ENCODE data around the gene GATB. TPM values are rescaled to one million over a fixed set of nuclear protein-coding genes. Genes with fewer than 3 reads are reported as not detected.

The GATB gene
- total and polyA plus RNA-seq, 2 of the 4 experiments (the other 2 are of a cell fraction): 18.7 to 20.3 TPM

DNA sequence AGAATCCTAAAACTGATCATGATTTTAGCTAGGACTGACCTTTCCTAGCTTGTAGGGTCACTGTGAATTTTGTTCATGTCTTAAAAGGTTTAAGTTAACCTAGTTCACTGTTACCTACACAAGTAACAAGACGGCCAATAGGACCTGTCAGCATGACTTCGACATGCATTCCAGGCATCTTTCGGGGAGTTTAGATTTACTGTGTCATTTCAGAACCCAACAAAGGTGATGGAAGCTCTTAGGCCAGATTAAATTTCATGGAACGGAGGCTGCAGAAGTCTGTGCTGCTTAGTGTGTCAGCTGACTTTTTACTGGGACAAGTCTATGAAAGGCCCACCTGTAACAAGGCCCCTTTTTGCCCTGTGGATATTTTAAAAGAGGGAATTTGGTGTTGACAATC lies 93.1 kb downstream of the GATB start:
- TF ChIP-seq NFE2L2 (IDR thresholded peaks at IDR 0.05; ENCODE audit: low read depth, low read length): no peak
- TF ChIP-seq CEBPB (IDR thresholded peaks at IDR 0.05; ENCODE audit: low read depth, low read length): no peak
- TF ChIP-seq BHLHE40 (IDR thresholded peaks at IDR 0.05; ENCODE audit: low read depth, low read length): no peak
- TF ChIP-seq, protein P1, sequence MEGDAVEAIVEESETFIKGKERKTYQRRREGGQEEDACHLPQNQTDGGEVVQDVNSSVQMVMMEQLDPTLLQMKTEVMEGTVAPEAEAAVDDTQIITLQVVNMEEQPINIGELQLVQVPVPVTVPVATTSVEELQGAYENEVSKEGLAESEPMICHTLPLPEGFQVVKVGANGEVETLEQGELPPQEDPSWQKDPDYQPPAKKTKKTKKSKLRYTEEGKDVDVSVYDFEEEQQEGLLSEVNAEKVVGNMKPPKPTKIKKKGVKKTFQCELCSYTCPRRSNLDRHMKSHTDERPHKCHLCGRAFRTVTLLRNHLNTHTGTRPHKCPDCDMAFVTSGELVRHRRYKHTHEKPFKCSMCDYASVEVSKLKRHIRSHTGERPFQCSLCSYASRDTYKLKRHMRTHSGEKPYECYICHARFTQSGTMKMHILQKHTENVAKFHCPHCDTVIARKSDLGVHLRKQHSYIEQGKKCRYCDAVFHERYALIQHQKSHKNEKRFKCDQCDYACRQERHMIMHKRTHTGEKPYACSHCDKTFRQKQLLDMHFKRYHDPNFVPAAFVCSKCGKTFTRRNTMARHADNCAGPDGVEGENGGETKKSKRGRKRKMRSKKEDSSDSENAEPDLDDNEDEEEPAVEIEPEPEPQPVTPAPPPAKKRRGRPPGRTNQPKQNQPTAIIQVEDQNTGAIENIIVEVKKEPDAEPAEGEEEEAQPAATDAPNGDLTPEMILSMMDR (conservative IDR thresholded peaks at IDR 0.05; ENCODE audit: low read depth, low read length): no peak
- no peak for TF ChIP-seq RAD21 (IDR thresholded peaks at IDR 0.05; ENCODE audit: low read length)
- TF ChIP-seq MXI1 (IDR thresholded peaks at IDR 0.05; ENCODE audit: borderline replicate concordance, low read depth, low read length): no peak
- TF ChIP-seq MAZ (IDR thresholded peaks at IDR 0.05; ENCODE audit: borderline replicate concordance, low read depth, low read length): no peak
- no peak for TF ChIP-seq RCOR1 (IDR thresholded peaks at IDR 0.05; ENCODE audit: insufficient replicate concordance, low read length)
- no peak for TF ChIP-seq MAFK (IDR thresholded peaks at IDR 0.05; ENCODE audit: low read depth, low read length)
- TF ChIP-seq SMC3 (IDR thresholded peaks at IDR 0.05; ENCODE audit: low read depth, low read length): no peak
- TF ChIP-seq FOS (IDR thresholded peaks at IDR 0.05; ENCODE audit: low read depth, low read length): no peak
- no peak for TF ChIP-seq RFX5 (IDR thresholded peaks at IDR 0.05; ENCODE audit: low read depth, low read length)
- TF ChIP-seq, protein P2, sequence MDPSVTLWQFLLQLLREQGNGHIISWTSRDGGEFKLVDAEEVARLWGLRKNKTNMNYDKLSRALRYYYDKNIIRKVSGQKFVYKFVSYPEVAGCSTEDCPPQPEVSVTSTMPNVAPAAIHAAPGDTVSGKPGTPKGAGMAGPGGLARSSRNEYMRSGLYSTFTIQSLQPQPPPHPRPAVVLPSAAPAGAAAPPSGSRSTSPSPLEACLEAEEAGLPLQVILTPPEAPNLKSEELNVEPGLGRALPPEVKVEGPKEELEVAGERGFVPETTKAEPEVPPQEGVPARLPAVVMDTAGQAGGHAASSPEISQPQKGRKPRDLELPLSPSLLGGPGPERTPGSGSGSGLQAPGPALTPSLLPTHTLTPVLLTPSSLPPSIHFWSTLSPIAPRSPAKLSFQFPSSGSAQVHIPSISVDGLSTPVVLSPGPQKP (IDR thresholded peaks at IDR 0.05; ENCODE audit: borderline replicate concordance, low read depth, low read length): no peak
- in situ Hi-C loops (cut with MboI; ENCODE audit: low sequenced_read_pairs): no loop called here
- no peak overlapping the region for H2AK5ac ChIP-seq (ENCODE audit: low read depth, low read length)

More for the DNA sequence above, 93.1 kb downstream of the GATB start:
- H4K5ac ChIP-seq (ENCODE audit: low read depth, low read length): no peak overlapping the region
- WGBS, 2 experiments (ENCODE audit: extremely low coverage in 2 of 2, insufficient read length in 1 of 2): 93% methylated on average over 3 of the region's 4 CpGs; no CpG with 5 or more reads in 1 of the 2 experiments
- H2BK15ac ChIP-seq (ENCODE audit: low read depth, low read length): no peak overlapping the region
- H3K14ac ChIP-seq (replicated peaks; ENCODE audit: low read depth, low read length): no peak overlapping the region
- POLR2A ChIA-PET (ENCODE audit: unreplicated experiment): no interaction called here
- H2AK9ac ChIP-seq (replicated peaks; ENCODE audit: low read depth, low read length, poor library complexity): no peak overlapping the region
- CTCF ChIA-PET: interaction anchor here (0.6 kb wide), 1 partner anchor 1800 kb away, joined by 3 read pairs; no protein-coding TSS in a partner anchor
- no peaks in the 10 kb centered on the region for H3K9me3 ChIP-seq (ENCODE audit: control insufficient read depth, insufficient read depth, low read length)
- no peak overlapping the region for H2BK20ac ChIP-seq (ENCODE audit: low read depth, low read length)
- no peak overlapping the region for H3K56ac ChIP-seq (ENCODE audit: extremely low read depth, insufficient read depth, low read length)
- no peak overlapping the region for H3K27ac ChIP-seq (ENCODE audit: insufficient read depth, low read length)
- dilution Hi-C loops (cut with HindIII; ENCODE audit: low sequenced_read_pairs, unreplicated experiment) (no loop called here), intact Hi-C loops (cut with micrococcal nuclease) (no loop called here)
- H3K36me3 ChIP-seq (ENCODE audit: control insufficient read depth, insufficient read depth, low read length): no peaks in the 10 kb centered on the region
- H3K9me1 ChIP-seq (ENCODE audit: insufficient read depth, low read length): no peaks in the 10 kb centered on the region; the same call in 1 of the 2 replicates
- H3K18ac ChIP-seq (ENCODE audit: low read depth, low read length): no peak overlapping the region
- H4K20me1 ChIP-seq (ENCODE audit: insufficient read depth, low read length): no peaks in the 10 kb centered on the region
- no peak overlapping the region for H4K8ac ChIP-seq (ENCODE audit: low read depth in 2 of 2, low read length in 2 of 2)
- H3K4ac ChIP-seq (ENCODE audit: low read depth, low read length): no peak overlapping the region
- no peak overlapping the region for H3K4me3 ChIP-seq (ENCODE audit: insufficient read depth, low read depth, low read length)
- H3K4me1 ChIP-seq (ENCODE audit: control insufficient read depth, insufficient read depth, low read length): peaks cover 6% of the 10 kb centered on the region
- no peak overlapping the region for H2BK120ac ChIP-seq (ENCODE audit: low read depth, low read length)
- H3K23ac ChIP-seq (ENCODE audit: low read depth, low read length): no peak overlapping the region
- H3K27me3 ChIP-seq (ENCODE audit: control insufficient read depth, insufficient read depth, low read length): 0 out of 2 replicates have a peak, but pooled peaks cover 2% of the 10 kb centered on the region
- no peak overlapping the region for H4K91ac ChIP-seq (ENCODE audit: insufficient read depth, low read depth, low read length)
- DNase-seq: no peak
- ATAC-seq (ENCODE audit: low read depth): no peak
- H3K9ac ChIP-seq (ENCODE audit: low read depth, low read length): no peak overlapping the region
- no peak overlapping the region for H2BK5ac ChIP-seq (ENCODE audit: low read depth, low read length, poor library complexity, severe bottlenecking)
- no peaks in the 10 kb centered on the region for H3K79me1 ChIP-seq (ENCODE audit: low read depth in 1 of 2, low read length in 2 of 2)
- H2AFZ ChIP-seq (replicated peaks; ENCODE audit: low read length, poor library complexity): no peak overlapping the region
- no TSS peak for BruUV-seq (replicated peaks)
- no peak overlapping the region for H3K4me2 ChIP-seq (ENCODE audit: low read depth, low read length)

Data from IMR-90 (cell line).